Mononuclear cell (primary cell): ENCODE data around the gene MUCL1. TPM values are rescaled to one million over a fixed set of nuclear protein-coding genes. Genes with fewer than 3 reads are reported as not detected.
"Not testable (repeated sequence)": the region's sequence is repeated elsewhere in the genome, so short reads cannot be mapped to it uniquely, and the experiment has no call there.

Experiments
- H3K27me3 ChIP-seq: 2 replicates; pipeline ENCODE4 v1.6.0; 2011; ENCODE audit warnings: low read length, control low read depth; ENCODE audit not compliant: insufficient read depth
- H3K4me1 ChIP-seq: 2 replicates; pipeline ENCODE4 v1.5.1; 2011; ENCODE audit warnings: mild to moderate bottlenecking, low read length, control low read depth; ENCODE audit not compliant: insufficient read depth
- H3K4me3 ChIP-seq: 2 replicates; pipeline ENCODE4 v1.5.1; 2011; ENCODE audit warnings: mild to moderate bottlenecking, low read length, moderate library complexity
- H3K9me3 ChIP-seq: 2 replicates; pipeline ENCODE4 v1.5.1; 2011; ENCODE audit warnings: low read depth, mild to moderate bottlenecking, control low read depth, low read length
- total RNA-seq: library from RNA; depleted of rRNA; stranded (reverse); fragments of >200 nt; gene quantifications from one replicate; pipeline ENCODE4 v1.2.3, GENCODE V29; 2012

Gene MUCL1
- total RNA-seq, 1 donor = not detected

DNA sequence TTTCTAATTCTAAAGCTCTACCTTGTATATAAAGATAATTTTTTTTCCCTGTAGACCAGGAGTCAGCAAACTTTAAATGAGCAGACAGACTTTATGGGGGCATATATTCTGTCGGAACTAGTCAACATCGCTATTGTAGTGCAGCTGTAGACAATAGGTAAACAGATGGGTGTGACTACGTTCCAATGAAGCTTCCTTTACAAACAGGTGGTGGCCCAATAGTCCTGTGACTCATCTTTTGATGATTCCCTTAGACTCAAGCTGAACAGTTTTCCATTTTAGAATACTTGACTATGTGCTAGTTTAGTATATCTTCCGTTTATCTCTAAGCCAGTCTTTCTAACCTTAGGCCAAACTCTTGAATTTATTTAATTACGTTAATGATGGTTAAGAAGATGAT, 16.3 kb downstream of the MUCL1 start:
- Histone ChIP-seq H3K4me3 (no peak overlapping the region), H3K27me3 (peaks cover 15% of the 10 kb centered on the region), H3K9me3 (no peaks in the 10 kb centered on the region), H3K4me1 (no peaks in the 10 kb centered on the region)

- Histone ChIP-seq H3K4me3 (no peak overlapping the region), H3K27me3 (peaks cover 6% of the 10 kb centered on the region), H3K4me1 (peaks cover 3% of the 10 kb centered on the region), H3K9me3 (no peaks in the 10 kb centered on the region)
These were observed 24.8 kb downstream of the MUCL1 start for GRCh38 chr12:54879150-54879549.

- H3K4me3 ChIP-seq = no peak overlapping the region
- H3K4me1 ChIP-seq = peaks cover 3% of the 10 kb centered on the region
- peaks cover 3% of the 10 kb centered on the region for H3K27me3 ChIP-seq
- no peaks in the 10 kb centered on the region for H3K9me3 ChIP-seq
These were observed 25.3 kb downstream of the MUCL1 start for GRCh38 chr12:54879579-54879978.

DNA sequence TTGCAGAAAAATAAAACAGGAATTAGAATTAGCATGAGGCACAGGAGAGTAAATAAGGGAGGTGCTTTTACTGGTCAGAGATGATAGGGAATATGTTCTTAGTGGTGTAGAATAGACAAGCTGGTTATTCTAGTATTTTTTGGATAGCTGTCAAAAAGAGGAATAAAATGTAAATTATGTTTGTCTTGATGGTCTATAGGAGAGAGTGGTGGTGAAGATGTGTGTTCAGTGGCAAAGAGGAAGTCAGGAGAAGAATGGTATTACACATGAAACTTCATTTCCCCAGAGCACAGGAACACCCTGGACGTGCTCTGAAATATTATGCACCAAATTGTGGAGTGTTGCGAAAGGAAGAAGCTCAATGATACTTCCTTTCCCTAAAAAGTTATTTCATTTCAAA, 27.8 kb downstream of the MUCL1 start:
- Histone ChIP-seq H3K4me1 (peaks cover 3% of the 10 kb centered on the region), H3K27me3 (no peaks in the 10 kb centered on the region), H3K9me3 (no peaks in the 10 kb centered on the region), H3K4me3 (no peak overlapping the region)

GRCh38 chr12:54882597-54882996, 28.3 kb downstream of the MUCL1 start:
- not testable (repeated sequence) for H3K4me3 ChIP-seq, H3K9me3 ChIP-seq, H3K27me3 ChIP-seq, H3K4me1 ChIP-seq

DNA sequence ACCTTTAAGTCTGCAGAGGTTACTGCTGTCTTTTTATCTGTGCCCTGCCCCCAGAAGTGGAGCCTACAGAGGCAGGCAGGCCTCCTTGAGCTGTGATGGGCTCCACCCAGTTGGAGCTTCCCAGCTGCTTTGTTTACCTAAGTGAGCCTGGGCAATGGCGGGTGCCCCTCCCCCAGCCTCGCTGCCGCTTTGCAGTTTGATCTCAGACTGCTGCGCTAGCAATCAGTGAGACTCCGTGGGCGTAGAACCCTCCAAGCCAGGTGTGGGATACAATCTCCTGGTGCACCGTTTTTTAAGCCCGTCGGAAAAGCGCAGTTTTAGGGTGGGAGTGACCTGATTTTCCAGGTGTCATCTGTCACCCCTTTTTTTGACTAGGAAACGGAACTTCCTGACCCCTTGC, 34.1 kb downstream of the MUCL1 start:
- H3K4me1 ChIP-seq, H3K27me3 ChIP-seq, H3K4me3 ChIP-seq, H3K9me3 ChIP-seq: not testable (repeated sequence)

GRCh38 chr12:54890339-54890738, 36.0 kb downstream of the MUCL1 start:
- Histone ChIP-seq H3K4me3 (no peak overlapping the region), H3K4me1 (no peaks in the 10 kb centered on the region), H3K9me3 (no peaks in the 10 kb centered on the region), H3K27me3 (no peaks in the 10 kb centered on the region)

DNA sequence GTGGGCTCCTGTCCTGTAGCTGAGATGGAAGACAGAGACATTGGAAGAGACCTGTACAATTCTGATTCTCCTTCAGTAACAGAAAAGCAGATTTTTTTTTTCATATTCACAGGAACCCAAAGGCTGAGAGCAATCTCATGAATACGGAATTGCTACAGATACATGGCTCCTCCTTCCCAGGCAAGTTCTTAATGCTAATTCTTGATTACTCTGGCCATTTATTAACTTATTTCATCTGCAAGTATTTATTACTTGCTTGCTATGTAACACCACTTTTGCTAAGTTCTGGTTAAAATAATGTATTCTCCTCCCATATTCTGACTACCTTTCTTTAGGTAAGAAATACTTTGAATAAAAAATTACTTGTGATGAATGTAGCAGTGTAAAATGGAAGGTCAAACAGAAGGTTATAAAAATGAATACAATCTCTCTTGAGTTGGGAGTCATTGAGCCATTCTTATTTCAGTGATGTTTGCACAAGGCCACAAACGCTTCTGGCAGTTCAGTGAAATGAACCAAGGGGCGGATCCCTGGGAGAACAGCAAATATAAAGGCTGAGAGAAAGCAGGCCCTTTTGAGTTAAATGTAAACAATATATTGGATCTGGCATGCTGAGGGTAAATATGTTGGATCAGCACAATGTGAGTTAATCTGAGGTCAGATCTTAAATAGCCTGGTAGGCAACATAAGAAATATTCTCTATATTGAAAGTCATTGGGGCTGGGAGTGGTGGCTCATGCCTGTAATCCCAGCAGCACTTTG, 37.6 kb downstream of the MUCL1 start:
- H3K27me3 ChIP-seq = no peaks in the 10 kb centered on the region
- H3K4me3 ChIP-seq = no peak overlapping the region
- H3K4me1 ChIP-seq = no peaks in the 10 kb centered on the region
- no peaks in the 10 kb centered on the region for H3K9me3 ChIP-seq

Other genes starting within 250 kb of the MUCL1 start
- gene LACRT, start 219.6 kb upstream of the MUCL1 start, total RNA-seq = not detected
- not detected for gene DCD, start 206.2 kb upstream of the MUCL1 start, total RNA-seq
- gene TESPA1, start 130.2 kb downstream of the MUCL1 start, total RNA-seq = 113 TPM
- gene NEUROD4, start 165.5 kb downstream of the MUCL1 start, total RNA-seq = not detected